HG03521 (cell line): Measurements from ENCODE around the gene BPGM.

Experiments
- ATAC-seq: cut with Tn5 transposase; IDR thresholded peaks from one replicate; pipeline ENCODE4 v1.9.1; 2021; ENCODE audit warnings: mild to moderate bottlenecking, moderate library complexity; ENCODE audit not compliant: unreplicated experiment

The BPGM gene

DNA sequence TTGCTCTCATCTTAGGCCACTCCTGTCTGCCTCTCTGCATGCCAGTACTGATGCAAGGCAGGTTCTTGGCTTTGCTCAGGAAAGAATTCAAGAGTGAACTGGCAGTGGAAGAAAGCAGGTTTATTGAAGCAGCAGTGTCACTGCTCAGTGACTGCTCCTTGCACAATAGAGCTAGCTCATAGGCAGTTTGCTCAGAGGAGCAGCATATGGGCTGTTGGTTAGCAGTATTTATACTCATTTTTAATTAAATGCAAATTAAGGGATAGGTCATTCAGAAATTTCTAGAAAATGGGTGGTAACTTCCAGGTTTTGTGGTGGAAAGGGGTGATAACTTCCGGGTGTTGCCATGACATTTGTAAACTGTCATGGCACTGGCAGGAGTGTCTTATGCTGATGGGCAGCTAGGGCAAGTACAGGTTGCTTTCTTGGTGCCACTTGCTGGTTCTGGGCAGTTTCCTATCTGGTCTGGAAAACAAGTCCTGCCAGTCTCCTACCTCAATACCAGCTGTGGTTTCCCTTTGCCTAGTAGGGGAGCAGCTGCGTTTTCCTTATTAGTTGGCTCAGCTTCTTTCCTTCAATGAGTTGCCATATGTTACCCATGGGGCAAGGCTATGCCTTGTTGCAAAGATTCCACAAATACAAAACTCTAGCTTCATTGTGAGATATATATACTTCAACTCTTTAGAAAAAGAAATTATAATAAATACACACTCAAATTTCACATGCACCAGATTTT, 68.0 kb downstream of the BPGM start:
- ATAC-seq, result no peak

DNA sequence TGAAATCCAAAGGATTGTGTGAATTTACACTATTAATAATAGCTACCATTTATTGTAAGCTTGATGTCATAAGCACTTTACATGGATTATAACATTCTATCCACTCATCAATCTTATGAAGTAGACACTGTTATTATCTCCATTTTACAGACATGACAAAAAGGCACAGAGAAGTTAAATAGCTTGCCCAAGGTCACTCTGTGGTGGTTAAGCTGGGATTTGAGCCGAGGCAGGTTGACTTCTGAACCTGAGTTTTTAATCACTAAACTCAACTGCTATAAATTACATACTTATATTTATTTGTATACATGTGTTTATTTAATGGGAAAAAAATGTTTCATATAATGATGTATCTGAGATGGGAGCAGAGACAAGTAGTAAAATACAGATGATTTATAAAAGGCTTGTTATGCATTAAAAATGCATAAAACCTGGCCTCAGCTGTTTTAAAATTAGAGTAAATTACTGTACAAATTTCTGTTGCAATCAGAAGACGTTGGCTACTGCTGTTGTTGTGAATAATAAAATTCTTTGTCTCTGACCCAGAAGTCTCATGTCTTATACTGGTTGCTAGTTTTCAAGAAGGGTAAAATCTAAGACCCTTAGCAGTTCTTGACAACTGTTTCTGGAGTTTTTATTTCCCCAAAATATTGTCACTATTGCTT, 71.7 kb downstream of the BPGM start:
- ATAC-seq, result no peak

DNA sequence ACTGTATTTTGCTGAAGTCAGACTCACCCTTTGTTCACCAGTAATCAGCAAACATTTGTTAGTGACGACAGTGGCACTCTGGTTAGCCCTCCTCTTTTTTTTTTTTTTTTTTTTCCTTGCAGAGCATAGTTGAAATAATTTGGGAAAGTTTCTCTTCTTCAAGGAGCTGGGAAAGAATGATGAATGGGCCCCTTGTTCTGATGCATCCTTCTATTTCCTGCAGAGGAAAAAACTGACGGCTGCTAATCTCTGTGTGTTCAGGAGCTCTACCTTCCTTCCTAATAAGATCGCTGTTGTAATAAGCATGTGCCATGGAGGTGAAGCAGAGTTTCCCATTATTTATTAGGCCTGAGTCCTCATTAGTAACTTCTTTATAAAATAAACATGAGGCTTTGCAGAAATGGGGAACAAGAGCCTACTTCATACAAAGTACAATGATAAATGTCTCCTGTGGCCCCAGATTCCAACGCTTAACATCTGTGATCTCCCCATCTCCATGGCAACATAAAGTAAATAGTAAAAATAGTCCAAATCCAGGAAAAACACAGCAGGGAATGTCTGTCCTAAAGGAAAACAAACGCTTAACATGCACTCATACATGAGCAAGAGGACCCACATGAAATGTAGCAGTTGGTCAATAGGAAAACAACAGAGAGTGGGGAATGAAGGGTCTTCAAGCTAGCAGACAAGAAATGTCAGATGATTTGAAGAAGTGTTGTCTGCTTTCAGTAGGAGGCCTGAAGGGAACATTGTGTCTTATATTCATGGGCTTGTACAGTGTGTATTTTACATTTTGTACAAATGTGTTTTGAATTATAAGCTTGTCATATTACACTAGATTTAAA, 73.7 kb downstream of the BPGM start:
- ATAC-seq, result no peak

DNA sequence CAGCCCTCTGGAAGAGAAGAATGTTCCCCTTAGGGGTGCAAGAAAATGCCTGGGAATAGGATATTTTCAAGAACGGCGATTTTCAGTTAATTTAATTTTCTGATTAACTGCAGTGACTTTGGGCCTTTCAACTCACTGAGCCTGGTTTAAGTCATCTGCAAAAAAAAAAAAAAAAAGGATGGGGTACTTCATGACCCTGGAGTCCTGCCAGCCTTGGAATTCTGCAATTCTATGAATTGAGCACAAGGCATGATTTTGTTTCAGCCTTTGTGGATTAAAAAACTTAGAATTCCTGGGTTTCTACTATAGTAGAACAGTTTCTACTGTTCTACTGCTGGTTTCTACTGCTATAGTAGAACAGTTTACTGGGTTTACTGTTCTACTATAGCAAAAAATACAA, 74.5 kb downstream of the BPGM start:
- no peak for ATAC-seq

DNA sequence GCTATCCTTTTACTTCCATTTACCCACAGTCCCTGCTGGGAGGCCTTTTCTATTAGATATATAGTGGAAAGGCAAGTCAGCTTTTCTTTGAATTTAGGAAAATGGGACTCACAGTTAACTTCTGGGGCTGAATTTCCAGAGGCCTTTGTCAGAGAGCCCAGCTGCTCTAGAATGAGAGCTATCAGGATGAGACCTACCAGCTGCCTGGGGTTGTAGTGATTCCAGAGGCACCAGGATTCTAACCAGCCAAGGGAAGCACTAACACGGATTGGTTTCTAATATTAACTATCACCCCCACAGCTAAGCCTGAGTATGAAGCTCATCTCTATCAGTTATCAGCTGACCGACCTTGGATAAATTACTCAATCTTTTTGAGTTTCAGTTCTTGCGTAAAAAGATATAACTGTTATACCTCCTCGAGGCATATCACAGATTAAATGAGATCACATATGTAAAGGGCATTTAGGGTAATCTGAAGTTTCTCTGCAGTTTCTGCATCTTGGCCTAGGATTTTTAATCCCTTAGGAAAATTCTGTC, 76.2 kb downstream of the BPGM start:
- no peak for ATAC-seq

DNA sequence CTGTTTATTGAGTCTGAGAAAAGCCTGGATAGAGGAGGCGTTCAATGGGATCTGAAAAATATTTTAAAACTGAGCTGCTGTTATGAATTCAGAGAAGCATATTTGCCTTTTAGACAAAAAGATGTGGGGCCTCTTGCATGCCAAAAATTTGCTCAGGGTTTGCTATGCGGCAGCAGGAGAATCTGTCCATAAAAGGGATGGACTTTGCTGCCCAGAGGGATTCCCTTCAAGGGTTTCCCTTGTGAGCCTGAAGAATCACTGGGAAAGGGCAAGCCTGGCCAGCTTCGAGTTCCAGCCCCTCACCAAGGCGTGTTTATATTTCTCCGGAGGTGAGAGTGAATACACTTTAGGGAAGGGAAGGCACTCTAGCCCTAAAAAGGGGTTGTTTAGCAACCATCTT, 77.2 kb downstream of the BPGM start:
- ATAC-seq, result no peak

DNA sequence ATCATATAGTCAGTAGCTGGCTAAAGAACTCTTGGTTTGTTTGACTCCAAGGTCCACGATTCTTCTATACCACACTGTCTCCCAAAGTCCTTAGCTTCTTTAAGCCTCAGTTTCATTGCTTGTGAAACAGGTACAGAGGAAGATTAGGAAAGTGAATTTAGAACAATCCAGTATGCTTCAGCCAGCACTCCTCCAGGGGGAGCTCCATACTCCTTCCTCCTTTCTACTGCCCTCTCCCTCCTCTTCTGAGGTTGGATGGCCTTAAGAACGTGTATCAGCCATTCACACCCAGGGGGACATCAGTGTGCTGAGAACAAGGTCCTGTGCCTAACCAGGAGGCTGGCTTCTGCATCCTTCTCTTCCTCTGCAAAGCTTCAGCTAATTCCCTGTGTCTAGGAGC, 78.0 kb downstream of the BPGM start:
- no peak for ATAC-seq

DNA sequence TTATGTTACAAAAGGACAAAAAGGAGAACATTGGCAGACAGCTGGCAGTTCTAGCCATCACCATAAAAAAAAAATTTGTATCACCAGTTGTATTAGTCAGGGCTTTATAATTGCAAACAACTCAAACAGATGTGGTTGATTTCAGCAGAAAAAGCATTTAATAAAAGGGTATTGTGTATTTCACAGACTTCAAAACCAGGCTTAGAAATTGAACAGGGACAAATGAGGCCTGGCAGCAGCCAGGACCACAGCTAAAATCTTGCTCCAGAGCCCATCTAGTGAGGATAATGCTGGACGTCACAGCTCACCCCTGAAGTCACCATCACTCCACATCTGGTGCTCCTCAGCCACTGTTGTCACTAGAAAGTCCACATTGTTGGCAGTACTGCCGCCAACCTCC, 79.9 kb downstream of the BPGM start:
- no peak for ATAC-seq

DNA sequence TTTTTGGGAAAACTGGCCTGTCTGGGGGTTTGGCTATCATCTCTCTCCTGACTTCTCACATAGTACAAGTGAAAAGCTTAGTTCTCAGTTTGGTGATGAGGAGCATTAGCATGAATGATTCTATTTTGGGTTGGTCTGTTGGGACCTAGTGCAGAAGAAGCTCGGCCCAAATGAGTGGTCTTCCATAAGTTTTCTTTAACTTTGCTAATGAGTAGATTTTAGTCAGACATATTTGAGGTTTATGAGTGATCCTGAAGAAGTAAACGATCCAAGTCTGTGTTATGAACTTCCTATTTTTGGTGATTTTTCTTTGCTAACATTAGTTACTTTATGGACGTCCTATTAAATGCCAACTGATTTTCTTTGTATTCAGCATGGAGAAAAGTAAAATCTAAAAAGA, 81.1 kb downstream of the BPGM start:
- no peak for ATAC-seq
